Mesothelial cell of epicardium (in vitro differentiated cells): ENCODE measurements around the gene VRK2. TPM values are rescaled to one million over a fixed set of nuclear protein-coding genes. Genes with fewer than 3 reads are reported as not detected.
A peak's percentile ranks its signal among the peaks of the same experiment; 100 is the strongest.

Source experiments
- DNase-seq, 2 experiments: peaks; one replicate each; pipeline ENCODE4 v3.0.0; 2021; ENCODE audit warnings: low spot score in 2 of 2; ENCODE audit not compliant: unreplicated experiment in 2 of 2
- H3K27ac Mint-ChIP-seq: 2 replicates; pipeline ENCODE4 v1.8.0; 2021; ENCODE audit warnings: mixed read lengths
- H3K27me3 Mint-ChIP-seq: 2 replicates; pipeline ENCODE4 v1.8.0; 2021; ENCODE audit warnings: low read depth, mixed read lengths
- H3K36me3 Mint-ChIP-seq: 2 replicates; pipeline ENCODE4 v1.8.0; 2021; ENCODE audit warnings: mixed read lengths
- H3K4me1 Mint-ChIP-seq: 2 replicates; pipeline ENCODE4 v1.8.0; 2021; ENCODE audit warnings: mixed read lengths
- H3K4me3 Mint-ChIP-seq: 2 replicates; pipeline ENCODE4 v1.8.0; 2021; ENCODE audit warnings: mild to moderate bottlenecking, moderate library complexity, mixed read lengths
- H3K9me3 Mint-ChIP-seq: 2 replicates; pipeline ENCODE4 v1.8.0; 2021; ENCODE audit warnings: mixed read lengths
- total RNA-seq: library from RNA; stranded (reverse); gene quantifications from 3 replicates; pipeline ENCODE4 v1.2.1, GENCODE V29; 2021
- TF ChIP-seq, protein P1 (sequence below): fragments of 200-600 bp; sonication (generic); IDR thresholded peaks from one replicate; pipeline ENCODE4 v1.5.0; 2021; ENCODE audit warnings: antibody characterized with exemption; ENCODE audit not compliant: unreplicated experiment

Gene VRK2
- total RNA-seq, 1 donor from 2014 or later = 22.9 TPM

GRCh38 chr2:58127111-58127510, 80.5 kb downstream of the VRK2 start:
- H3K36me3 Mint-ChIP-seq = peaks cover 10% of the 10 kb centered on the region
- TF ChIP-seq, protein P1, sequence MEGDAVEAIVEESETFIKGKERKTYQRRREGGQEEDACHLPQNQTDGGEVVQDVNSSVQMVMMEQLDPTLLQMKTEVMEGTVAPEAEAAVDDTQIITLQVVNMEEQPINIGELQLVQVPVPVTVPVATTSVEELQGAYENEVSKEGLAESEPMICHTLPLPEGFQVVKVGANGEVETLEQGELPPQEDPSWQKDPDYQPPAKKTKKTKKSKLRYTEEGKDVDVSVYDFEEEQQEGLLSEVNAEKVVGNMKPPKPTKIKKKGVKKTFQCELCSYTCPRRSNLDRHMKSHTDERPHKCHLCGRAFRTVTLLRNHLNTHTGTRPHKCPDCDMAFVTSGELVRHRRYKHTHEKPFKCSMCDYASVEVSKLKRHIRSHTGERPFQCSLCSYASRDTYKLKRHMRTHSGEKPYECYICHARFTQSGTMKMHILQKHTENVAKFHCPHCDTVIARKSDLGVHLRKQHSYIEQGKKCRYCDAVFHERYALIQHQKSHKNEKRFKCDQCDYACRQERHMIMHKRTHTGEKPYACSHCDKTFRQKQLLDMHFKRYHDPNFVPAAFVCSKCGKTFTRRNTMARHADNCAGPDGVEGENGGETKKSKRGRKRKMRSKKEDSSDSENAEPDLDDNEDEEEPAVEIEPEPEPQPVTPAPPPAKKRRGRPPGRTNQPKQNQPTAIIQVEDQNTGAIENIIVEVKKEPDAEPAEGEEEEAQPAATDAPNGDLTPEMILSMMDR = no peak
- H3K4me1 Mint-ChIP-seq = peaks cover 11% of the 10 kb centered on the region
- H3K27me3 Mint-ChIP-seq = no peaks in the 10 kb centered on the region
- no peak for DNase-seq
- H3K9me3 Mint-ChIP-seq = no peaks in the 10 kb centered on the region
- no peak overlapping the region for H3K4me3 Mint-ChIP-seq
- H3K27ac Mint-ChIP-seq = no peak overlapping the region

DNA sequence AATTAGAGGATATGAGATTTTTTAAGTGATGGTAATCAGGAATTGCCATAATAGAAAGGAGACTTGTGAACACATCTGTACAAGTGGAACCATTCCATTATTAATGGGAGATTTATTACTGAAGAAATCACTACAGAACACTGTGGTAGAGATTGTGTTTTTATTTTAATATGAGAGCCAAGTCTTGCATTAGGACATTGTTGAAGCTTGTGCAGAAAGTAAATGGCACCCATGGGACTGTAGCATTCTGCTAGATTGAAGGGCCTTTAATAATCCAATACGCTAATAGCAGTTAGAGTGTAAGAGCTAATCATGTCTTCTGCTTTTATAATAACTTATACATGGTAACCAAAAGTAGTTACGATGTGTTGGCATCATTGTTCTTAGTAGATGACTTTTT, 83.6 kb downstream of the VRK2 start:
- DNase-seq = no peak
- Mint-ChIP-seq H3K27ac (no peak overlapping the region), H3K27me3 (no peaks in the 10 kb centered on the region), H3K9me3 (no peaks in the 10 kb centered on the region), H3K4me3 (no peak overlapping the region), H3K36me3 (peaks cover 8% of the 10 kb centered on the region), H3K4me1 (peaks cover 15% of the 10 kb centered on the region)
- TF ChIP-seq, protein P1 = no peak

- no peak overlapping the region for H3K4me3 Mint-ChIP-seq
- H3K27ac Mint-ChIP-seq = peak overlapping the region; percentile 86
Measured at GRCh38 chr2:58131191-58132011, 84.8 kb downstream of the VRK2 start.

GRCh38 chr2:58133395-58133794, 86.8 kb downstream of the VRK2 start:
- no peak for DNase-seq
- Mint-ChIP-seq H3K4me1 (peaks cover 20% of the 10 kb centered on the region), H3K9me3 (no peaks in the 10 kb centered on the region), H3K27ac (no peak overlapping the region), H3K27me3 (no peaks in the 10 kb centered on the region), H3K36me3 (peaks cover 10% of the 10 kb centered on the region), H3K4me3 (no peak overlapping the region)
- TF ChIP-seq, protein P1 = no peak

More at GRCh38 chr2:58131191-58132011, 84.8 kb downstream of the VRK2 start:
- H3K9me3 Mint-ChIP-seq = no peaks in the 10 kb centered on the region
- TF ChIP-seq, protein P1 = no peak
- H3K4me1 Mint-ChIP-seq = peaks cover 15% of the 10 kb centered on the region
- H3K27me3 Mint-ChIP-seq = no peaks in the 10 kb centered on the region
- H3K36me3 Mint-ChIP-seq = peaks cover 9% of the 10 kb centered on the region
- DNase-seq = no peak

- Mint-ChIP-seq H3K4me1 (peaks cover 31% of the 10 kb centered on the region), H3K36me3 (peaks cover 15% of the 10 kb centered on the region), H3K4me3 (no peak overlapping the region), H3K27me3 (no peaks in the 10 kb centered on the region), H3K9me3 (no peaks in the 10 kb centered on the region), H3K27ac (peak overlapping the region; percentile 56)
- TF ChIP-seq, protein P1 = no peak
- no peak for DNase-seq
Measured at GRCh38 chr2:58135861-58136260, 89.3 kb downstream of the VRK2 start.
